HEK293 (cell line): ENCODE measurements around the gene CLCN3.
"Not testable (repeated sequence)": the region's sequence is repeated elsewhere in the genome, so short reads cannot be mapped to it uniquely, and the experiment has no call there.

Experiments used
- CTCF ChIA-PET: fragments of 350-600 bp; formaldehyde crosslinking; extraction: SDS; loops from one replicate; lab custom pipeline; 2021; ENCODE audit warnings: antibody characterized with exemption; lab: Yijun Ruan, JAX
- POLR2A ChIA-PET: fragments of 300-600 bp; formaldehyde crosslinking; extraction: SDS; loops from one replicate; lab custom pipeline; 2020; ENCODE audit warnings: antibody characterized with exemption, inconsistent platforms; lab: Yijun Ruan, JAX
- H3K27ac ChIP-seq: fragments of 200-500 bp; sonication (Bioruptor generic); 2 replicates; pipeline ENCODE4 v1.5.1; 2014; ENCODE audit warnings: low read depth, low read length, control low read depth, inconsistent platforms; ENCODE audit errors: extremely low read depth
- H3K36me3 ChIP-seq, 2 experiments: fragments of 200-500 bp in 1 of 2; sonication (Bioruptor generic) in 1 of 2; 1 replicate in 1 of 2; 2 replicates in 1 of 2; pipeline ENCODE4 v1.5.1; 2014 to 2017; ENCODE audit warnings: inconsistent platforms in 2 of 2, low read length in 2 of 2; ENCODE audit not compliant: control insufficient read depth in 2 of 2, insufficient read depth in 1 of 2
- H3K4me1 ChIP-seq: fragments of 200-500 bp; sonication (Bioruptor generic); 2 replicates; pipeline ENCODE4 v1.5.1; 2014; ENCODE audit warnings: mild to moderate bottlenecking, low read length, inconsistent platforms; ENCODE audit not compliant: control insufficient read depth, insufficient read depth
- H3K4me3 ChIP-seq: 2 replicates; pipeline ENCODE4 v1.5.1; 2011; ENCODE audit warnings: low read depth, mild to moderate bottlenecking, control low read depth, low read length, moderate library complexity
- H3K9me3 ChIP-seq: fragments of 200-500 bp; sonication (Bioruptor generic); 2 replicates; pipeline ENCODE4 v1.5.1; 2014; ENCODE audit warnings: low read depth, low read length, inconsistent platforms; ENCODE audit not compliant: control insufficient read depth, insufficient read depth
- KLF10 ChIP-seq: fragments of 450-650 bp; IDR thresholded peaks from 2 replicates; pipeline ENCODE4 v1.5.1; 2018; ENCODE audit warnings: missing biosample characterization, mild to moderate bottlenecking, missing genetic modification characterization
- SCRT2 ChIP-seq: fragments of 450-650 bp; formaldehyde crosslinking; IDR thresholded peaks from 2 replicates; pipeline ENCODE4 v1.5.1; 2016; ENCODE audit warnings: missing biosample characterization, missing genetic modification characterization
- ZBTB20 ChIP-seq: fragments of 450-650 bp; formaldehyde crosslinking; IDR thresholded peaks from 2 replicates; pipeline ENCODE4 v1.5.1; 2016; ENCODE audit warnings: missing biosample characterization, missing genetic modification characterization
- ZFP41 ChIP-seq: fragments of 450-650 bp; formaldehyde crosslinking; IDR thresholded peaks from 2 replicates; pipeline ENCODE4 v1.5.1; 2016; ENCODE audit warnings: missing biosample characterization, missing genetic modification characterization, borderline replicate concordance
- ZNF121 ChIP-seq: fragments of 450-650 bp; formaldehyde crosslinking; IDR thresholded peaks from 2 replicates; pipeline ENCODE4 v1.5.1; 2016; ENCODE audit warnings: missing biosample characterization, missing genetic modification characterization
- ZNF132 ChIP-seq: fragments of 450-650 bp; formaldehyde crosslinking; IDR thresholded peaks from 2 replicates; pipeline ENCODE4 v1.5.1; 2017; ENCODE audit warnings: missing biosample characterization, missing genetic modification characterization, borderline replicate concordance
- ZNF146 ChIP-seq: fragments of 450-650 bp; formaldehyde crosslinking; IDR thresholded peaks from 2 replicates; pipeline ENCODE4 v1.5.1; 2016; ENCODE audit warnings: missing biosample characterization, missing genetic modification characterization
- ZNF184 ChIP-seq: fragments of 450-650 bp; IDR thresholded peaks from 2 replicates; pipeline ENCODE4 v1.5.1; 2018; ENCODE audit warnings: missing biosample characterization, mild to moderate bottlenecking, missing genetic modification characterization
- ZNF366 ChIP-seq: fragments of 450-650 bp; formaldehyde crosslinking; conservative IDR thresholded peaks from 2 replicates; pipeline ENCODE4 v1.5.1; 2016; ENCODE audit warnings: missing biosample characterization, missing genetic modification characterization
- ZNF48 ChIP-seq: fragments of 450-650 bp; formaldehyde crosslinking; IDR thresholded peaks from 2 replicates; pipeline ENCODE4 v1.5.1; 2016; ENCODE audit warnings: missing biosample characterization, missing genetic modification characterization
- ZNF530 ChIP-seq: fragments of 450-650 bp; formaldehyde crosslinking; IDR thresholded peaks from 2 replicates; pipeline ENCODE4 v1.5.1; 2016; ENCODE audit warnings: low read depth, missing biosample characterization, missing genetic modification characterization
- ZNF585B ChIP-seq: fragments of 450-650 bp; formaldehyde crosslinking; IDR thresholded peaks from 2 replicates; pipeline ENCODE4 v1.5.1; 2016; ENCODE audit warnings: missing biosample characterization, missing genetic modification characterization
- ZNF701 ChIP-seq: fragments of 450-650 bp; formaldehyde crosslinking; IDR thresholded peaks from 2 replicates; pipeline ENCODE4 v1.5.1; 2016; ENCODE audit warnings: missing biosample characterization, missing genetic modification characterization
- ZNF791 ChIP-seq: fragments of 450-650 bp; formaldehyde crosslinking; IDR thresholded peaks from 2 replicates; pipeline ENCODE4 v1.5.1; 2016; ENCODE audit warnings: missing biosample characterization, missing genetic modification characterization
- ZSCAN30 ChIP-seq: fragments of 450-650 bp; IDR thresholded peaks from 2 replicates; pipeline ENCODE4 v1.5.1; 2018; ENCODE audit warnings: missing biosample characterization, mild to moderate bottlenecking, missing genetic modification characterization, moderate library complexity
- TF ChIP-seq, protein P1 (sequence below): fragments of 450-650 bp; formaldehyde crosslinking; IDR thresholded peaks from 2 replicates; pipeline ENCODE4 v1.5.1; 2016; ENCODE audit warnings: missing biosample characterization, missing genetic modification characterization
- TF ChIP-seq, protein P2 (sequence below): fragments of 450-650 bp; formaldehyde crosslinking; IDR thresholded peaks from 2 replicates; pipeline ENCODE4 v1.5.1; 2017; ENCODE audit warnings: missing biosample characterization, mild to moderate bottlenecking, missing genetic modification characterization, moderate library complexity
- TF ChIP-seq, protein P3 (sequence below): fragments of 450-650 bp; formaldehyde crosslinking; IDR thresholded peaks from 2 replicates; pipeline ENCODE4 v1.5.1; 2016; ENCODE audit warnings: missing biosample characterization, missing genetic modification characterization
- TF ChIP-seq, protein P4 (sequence below): fragments of 450-650 bp; formaldehyde crosslinking; IDR thresholded peaks from 2 replicates; pipeline ENCODE4 v1.5.1; 2016; ENCODE audit warnings: missing biosample characterization, missing genetic modification characterization
- TF ChIP-seq, protein P5 (sequence below): fragments of 450-650 bp; formaldehyde crosslinking; IDR thresholded peaks from 2 replicates; pipeline ENCODE4 v1.5.1; 2016; ENCODE audit warnings: missing biosample characterization, missing genetic modification characterization, borderline replicate concordance

The CLCN3 gene

DNA sequence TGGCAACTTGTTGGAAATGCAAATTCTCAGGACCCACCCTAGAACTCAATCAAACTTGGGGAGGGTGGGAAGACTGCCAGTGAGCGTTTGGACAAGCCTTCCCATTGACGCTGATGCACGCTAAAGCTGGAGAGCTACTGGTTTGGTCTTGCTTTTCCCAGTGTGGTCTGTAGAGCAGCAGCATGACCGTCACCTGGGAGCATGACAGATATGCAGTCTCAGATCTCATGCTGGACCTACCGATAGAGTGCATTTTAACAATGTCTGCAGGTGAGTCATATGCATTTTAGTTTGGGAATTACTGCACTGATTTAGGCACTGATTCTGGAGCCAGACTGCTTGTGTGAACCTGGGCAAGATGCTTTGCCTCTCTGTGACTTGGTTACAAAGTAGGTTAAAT lies 110.2 kb downstream of the CLCN3 start:
- Histone ChIP-seq H3K9me3 (no peaks in the 10 kb centered on the region), H3K36me3 (peaks cover 0 to 40% of the 10 kb centered on the region in 2 experiments; a peak in 2 of 3 replicates), H3K4me1 (no peaks in the 10 kb centered on the region), H3K27ac (no peak overlapping the region), H3K4me3 (no peak overlapping the region)
- ChIA-PET CTCF (no interaction called here), POLR2A (no interaction called here)
- no peak for TF ChIP-seq ZBTB20
- TF ChIP-seq, protein P1, sequence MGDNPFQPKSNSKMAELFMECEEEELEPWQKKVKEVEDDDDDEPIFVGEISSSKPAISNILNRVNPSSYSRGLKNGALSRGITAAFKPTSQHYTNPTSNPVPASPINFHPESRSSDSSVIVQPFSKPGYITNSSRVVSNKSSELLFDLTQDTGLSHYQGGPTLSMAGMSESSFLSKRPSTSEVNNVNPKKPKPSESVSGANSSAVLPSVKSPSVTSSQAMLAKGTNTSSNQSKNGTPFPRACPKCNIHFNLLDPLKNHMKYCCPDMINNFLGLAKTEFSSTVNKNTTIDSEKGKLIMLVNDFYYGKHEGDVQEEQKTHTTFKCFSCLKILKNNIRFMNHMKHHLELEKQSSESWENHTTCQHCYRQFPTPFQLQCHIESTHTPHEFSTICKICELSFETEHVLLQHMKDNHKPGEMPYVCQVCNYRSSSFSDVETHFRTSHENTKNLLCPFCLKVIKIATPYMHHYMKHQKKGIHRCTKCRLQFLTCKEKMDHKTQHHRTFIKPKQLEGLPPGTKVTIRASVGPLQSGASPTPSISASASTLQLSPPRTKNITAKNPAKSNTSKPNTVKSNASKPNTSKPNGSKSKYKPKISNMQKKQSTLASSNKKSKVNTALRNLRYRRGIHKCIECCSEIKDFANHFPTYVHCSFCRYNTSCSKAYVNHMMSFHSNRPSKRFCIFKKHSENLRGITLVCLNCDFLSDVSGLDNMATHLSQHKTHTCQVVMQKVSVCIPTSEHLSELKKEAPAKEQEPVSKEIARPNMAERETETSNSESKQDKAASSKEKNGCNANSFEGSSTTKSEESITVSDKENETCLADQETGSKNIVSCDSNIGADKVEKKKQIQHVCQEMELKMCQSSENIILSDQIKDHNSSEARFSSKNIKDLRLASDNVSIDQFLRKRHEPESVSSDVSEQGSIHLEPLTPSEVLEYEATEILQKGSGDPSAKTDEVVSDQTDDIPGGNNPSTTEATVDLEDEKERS (tag by site-specific recombination) = no peak
- no peak for TF ChIP-seq ZNF121 (tag by site-specific recombination)
- TF ChIP-seq, protein P2, sequence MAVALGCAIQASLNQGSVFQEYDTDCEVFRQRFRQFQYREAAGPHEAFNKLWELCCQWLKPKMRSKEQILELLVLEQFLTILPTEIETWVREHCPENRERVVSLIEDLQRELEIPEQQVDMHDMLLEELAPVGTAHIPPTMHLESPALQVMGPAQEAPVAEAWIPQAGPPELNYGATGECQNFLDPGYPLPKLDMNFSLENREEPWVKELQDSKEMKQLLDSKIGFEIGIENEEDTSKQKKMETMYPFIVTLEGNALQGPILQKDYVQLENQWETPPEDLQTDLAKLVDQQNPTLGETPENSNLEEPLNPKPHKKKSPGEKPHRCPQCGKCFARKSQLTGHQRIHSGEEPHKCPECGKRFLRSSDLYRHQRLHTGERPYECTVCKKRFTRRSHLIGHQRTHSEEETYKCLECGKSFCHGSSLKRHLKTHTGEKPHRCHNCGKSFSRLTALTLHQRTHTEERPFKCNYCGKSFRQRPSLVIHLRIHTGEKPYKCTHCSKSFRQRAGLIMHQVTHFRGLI = no peak
- no peak for TF ChIP-seq ZNF184 (tag by site-specific recombination)
- no peak for TF ChIP-seq ZNF791 (tag by site-specific recombination)
- TF ChIP-seq ZNF530 = no peak

DNA sequence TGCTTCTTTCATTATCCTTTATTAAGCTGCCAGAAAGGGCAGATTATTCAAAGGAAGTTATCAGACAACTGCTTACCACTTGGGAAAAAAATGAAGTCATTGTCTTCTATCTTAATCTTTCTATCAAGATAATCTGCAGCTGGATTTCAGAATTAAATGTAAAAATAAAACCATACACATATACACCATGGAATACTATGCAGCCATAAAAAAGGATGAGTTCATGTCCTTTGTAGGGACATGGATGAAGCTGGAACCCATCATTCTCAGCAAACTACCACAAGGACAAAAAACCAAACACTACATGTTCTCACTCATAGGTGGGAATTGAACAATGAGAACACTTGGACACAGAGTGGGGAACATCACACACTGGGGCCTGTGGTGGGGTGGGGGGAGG lies 118.2 kb downstream of the CLCN3 start:
- H3K4me3 ChIP-seq, H3K4me1 ChIP-seq, POLR2A ChIA-PET, H3K9me3 ChIP-seq, CTCF ChIA-PET, H3K27ac ChIP-seq: not testable (repeated sequence)
- TF ChIP-seq ZNF146 = peak; percentile 73
- H3K36me3 ChIP-seq = peaks cover 3 to 38% of the 10 kb centered on the region in 2 experiments; a peak in 2 of 3 replicates

DNA sequence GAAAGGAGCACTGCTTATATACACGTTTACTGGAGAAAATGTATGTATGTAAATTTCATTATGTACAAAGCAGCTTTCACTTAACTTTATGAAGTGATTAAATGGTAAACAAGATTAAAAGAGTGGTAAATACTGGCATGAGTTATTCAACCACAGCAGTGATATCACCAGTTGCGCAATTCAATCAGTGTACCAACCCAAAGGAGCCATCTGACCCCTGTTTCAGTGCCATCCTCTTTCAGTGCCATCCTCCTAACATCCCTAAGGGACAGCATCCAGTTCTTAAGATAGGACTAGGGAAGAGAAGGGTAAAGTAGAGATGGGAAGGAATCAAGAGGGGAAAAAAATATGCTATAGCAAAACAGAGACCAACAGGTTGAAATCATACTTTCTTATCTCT lies 121.2 kb downstream of the CLCN3 start:
- H3K4me3 ChIP-seq = no peak overlapping the region
- no peaks in the 10 kb centered on the region for H3K4me1 ChIP-seq
- ChIA-PET CTCF (interaction anchor here (1.2 kb wide), 1 partner anchor 108 kb away, joined by 3 read pairs; no protein-coding TSS in a partner anchor), POLR2A (no interaction called here)
- no peaks in the 10 kb centered on the region for H3K9me3 ChIP-seq
- no peak for TF ChIP-seq ZNF132 (tag by site-specific recombination)
- TF ChIP-seq SCRT2 (tag by site-specific recombination) = peak; percentile 66; the same call in 1 of the 2 replicates
- H3K36me3 ChIP-seq = peaks cover 0 to 44% of the 10 kb centered on the region in 2 experiments; a peak in 1 of 3 replicates
- no peak overlapping the region for H3K27ac ChIP-seq

DNA sequence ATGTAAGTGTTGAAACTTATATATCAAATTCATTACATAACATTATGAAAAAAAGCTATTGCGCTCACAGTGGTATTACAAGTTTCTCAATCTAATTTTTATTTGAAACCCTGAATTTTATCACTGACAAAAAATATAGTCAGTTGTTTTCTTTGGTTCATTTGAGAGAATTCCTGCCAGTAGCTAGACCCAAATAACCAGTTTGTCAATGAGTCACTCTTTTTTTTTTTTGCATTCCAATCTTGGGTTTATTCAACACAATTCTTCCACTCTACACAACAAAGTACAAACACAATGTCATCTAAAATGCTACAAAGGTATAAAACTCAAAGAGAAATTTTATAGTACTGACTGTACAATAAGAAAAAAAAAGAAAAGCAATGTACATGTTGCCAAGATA lies 124.2 kb downstream of the CLCN3 start:
- ChIA-PET CTCF (no interaction called here), POLR2A (no interaction called here)
- no peak overlapping the region for H3K4me3 ChIP-seq
- H3K36me3 ChIP-seq = peaks cover 0 to 45% of the 10 kb centered on the region in 2 experiments; a peak in 2 of 3 replicates
- H3K27ac ChIP-seq = no peak overlapping the region
- H3K4me1 ChIP-seq = no peaks in the 10 kb centered on the region
- H3K9me3 ChIP-seq = no peaks in the 10 kb centered on the region
- TF ChIP-seq ZNF701 (tag by site-specific recombination) (no peak), ZNF366 (tag by site-specific recombination) (no peak), ZFP41 (no peak), KLF10 (tag by site-specific recombination) (no peak), ZSCAN30 (tag by site-specific recombination) (no peak), ZNF585B (tag by site-specific recombination) (no peak), ZNF48 (tag by site-specific recombination) (no peak)
- TF ChIP-seq, protein P3, sequence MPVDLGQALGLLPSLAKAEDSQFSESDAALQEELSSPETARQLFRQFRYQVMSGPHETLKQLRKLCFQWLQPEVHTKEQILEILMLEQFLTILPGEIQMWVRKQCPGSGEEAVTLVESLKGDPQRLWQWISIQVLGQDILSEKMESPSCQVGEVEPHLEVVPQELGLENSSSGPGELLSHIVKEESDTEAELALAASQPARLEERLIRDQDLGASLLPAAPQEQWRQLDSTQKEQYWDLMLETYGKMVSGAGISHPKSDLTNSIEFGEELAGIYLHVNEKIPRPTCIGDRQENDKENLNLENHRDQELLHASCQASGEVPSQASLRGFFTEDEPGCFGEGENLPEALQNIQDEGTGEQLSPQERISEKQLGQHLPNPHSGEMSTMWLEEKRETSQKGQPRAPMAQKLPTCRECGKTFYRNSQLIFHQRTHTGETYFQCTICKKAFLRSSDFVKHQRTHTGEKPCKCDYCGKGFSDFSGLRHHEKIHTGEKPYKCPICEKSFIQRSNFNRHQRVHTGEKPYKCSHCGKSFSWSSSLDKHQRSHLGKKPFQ (tag by site-specific recombination) = no peak
- TF ChIP-seq, protein P4, sequence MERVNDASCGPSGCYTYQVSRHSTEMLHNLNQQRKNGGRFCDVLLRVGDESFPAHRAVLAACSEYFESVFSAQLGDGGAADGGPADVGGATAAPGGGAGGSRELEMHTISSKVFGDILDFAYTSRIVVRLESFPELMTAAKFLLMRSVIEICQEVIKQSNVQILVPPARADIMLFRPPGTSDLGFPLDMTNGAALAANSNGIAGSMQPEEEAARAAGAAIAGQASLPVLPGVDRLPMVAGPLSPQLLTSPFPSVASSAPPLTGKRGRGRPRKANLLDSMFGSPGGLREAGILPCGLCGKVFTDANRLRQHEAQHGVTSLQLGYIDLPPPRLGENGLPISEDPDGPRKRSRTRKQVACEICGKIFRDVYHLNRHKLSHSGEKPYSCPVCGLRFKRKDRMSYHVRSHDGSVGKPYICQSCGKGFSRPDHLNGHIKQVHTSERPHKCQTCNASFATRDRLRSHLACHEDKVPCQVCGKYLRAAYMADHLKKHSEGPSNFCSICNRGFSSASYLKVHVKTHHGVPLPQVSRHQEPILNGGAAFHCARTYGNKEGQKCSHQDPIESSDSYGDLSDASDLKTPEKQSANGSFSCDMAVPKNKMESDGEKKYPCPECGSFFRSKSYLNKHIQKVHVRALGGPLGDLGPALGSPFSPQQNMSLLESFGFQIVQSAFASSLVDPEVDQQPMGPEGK = no peak
- TF ChIP-seq, protein P5, sequence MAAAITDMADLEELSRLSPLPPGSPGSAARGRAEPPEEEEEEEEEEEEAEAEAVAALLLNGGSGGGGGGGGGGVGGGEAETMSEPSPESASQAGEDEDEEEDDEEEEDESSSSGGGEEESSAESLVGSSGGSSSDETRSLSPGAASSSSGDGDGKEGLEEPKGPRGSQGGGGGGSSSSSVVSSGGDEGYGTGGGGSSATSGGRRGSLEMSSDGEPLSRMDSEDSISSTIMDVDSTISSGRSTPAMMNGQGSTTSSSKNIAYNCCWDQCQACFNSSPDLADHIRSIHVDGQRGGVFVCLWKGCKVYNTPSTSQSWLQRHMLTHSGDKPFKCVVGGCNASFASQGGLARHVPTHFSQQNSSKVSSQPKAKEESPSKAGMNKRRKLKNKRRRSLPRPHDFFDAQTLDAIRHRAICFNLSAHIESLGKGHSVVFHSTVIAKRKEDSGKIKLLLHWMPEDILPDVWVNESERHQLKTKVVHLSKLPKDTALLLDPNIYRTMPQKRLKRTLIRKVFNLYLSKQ (tag by site-specific recombination) = no peak
